Esophagus squamous epithelium (tissue), 5 donors: Measurements from ENCODE around the gene OR5D14. TPM values are rescaled to one million over a fixed set of nuclear protein-coding genes. Genes with fewer than 3 reads are reported as not detected.

Source experiments
- DNase-seq: peaks from one replicate; lab custom pipeline; 2025; lab: John Stamatoyannopoulos, UW
- H3K27ac ChIP-seq, 4 donors: fragments of 200-600 bp; sonication (generic); one replicate each; pipeline ENCODE4 v1.5.1; 2016 to 2019; ENCODE audit warnings: mild to moderate bottlenecking in 1 of 4
- H3K27me3 ChIP-seq, 4 donors: fragments of 200-600 bp; sonication (generic); 1 replicate in 3 of 4; 2 replicates in 1 of 4; pipeline versions ENCODE4 v1.5.1 to v1.6.0; 2017 to 2021; ENCODE audit warnings: antibody characterized with exemption in 1 of 4
- H3K36me3 ChIP-seq, 3 donors: fragments of 200-600 bp; sonication (generic); one replicate each; pipeline ENCODE4 v1.5.1; 2016 to 2019
- H3K4me1 ChIP-seq, 3 donors: fragments of 200-600 bp; sonication (generic); one replicate each; pipeline ENCODE4 v1.5.1; 2017 to 2019
- H3K4me3 ChIP-seq, 4 donors: fragments of 200-600 bp; sonication (generic); 1 replicate in 3 of 4; 2 replicates in 1 of 4; pipeline ENCODE4 v1.5.1; 2016 to 2019; ENCODE audit warnings: mild to moderate bottlenecking in 2 of 4, moderate library complexity in 1 of 4
- H3K9me3 ChIP-seq, 3 donors: fragments of 200-600 bp; sonication (generic); one replicate each; pipeline ENCODE4 v1.5.1; 2016 to 2019
- CTCF ChIP-seq, 6 experiments: fragments of 450-650 bp in 4 of 6; fragments of 200-600 bp in 2 of 6; sonication (generic) in 2 of 6; IDR thresholded peaks; one replicate each; pipeline ENCODE4 v1.5.1; 2016 to 2019; ENCODE audit warnings: antibody characterized with exemption in 6 of 6, mild to moderate bottlenecking in 4 of 6, moderate library complexity in 4 of 6
- POLR2A ChIP-seq, 4 donors: fragments of 450-650 bp; IDR thresholded peaks; one replicate each; pipeline ENCODE4 v1.6.1; 2017; ENCODE audit warnings: antibody characterized with exemption in 4 of 4, mild to moderate bottlenecking in 4 of 4, moderate library complexity in 3 of 4
- WGBS, 2 donors: methylation state at CpG; one replicate each; pipeline ENCODE4 v1.1.5; 2018; 5-methylcytosine and 5-hydroxymethylcytosine counted together
- intact Hi-C: fragments of 100-400 bp; cut with DNase I; formaldehyde crosslinking; loops from one replicate; pipeline ENCODE4 v1.15.0; 2022
- total RNA-seq, 4 donors: library from RNA; depleted of rRNA; stranded (reverse); fragments of >200 nt; gene quantifications; one replicate each; pipeline ENCODE4 v1.1.0, GENCODE V29; 2016
- donor health status: DM: yes; HTN: yes; CAD: no.

Gene OR5D14
- total RNA-seq, result not detected

- Histone ChIP-seq H3K4me3 (no peak within 1 kb of the TSS), H3K27me3 (no peaks in the 10 kb centered on the region), H3K36me3 (no peaks in the 10 kb centered on the region), H3K4me1 (no peaks in the 10 kb centered on the region), H3K27ac (no peak within 1 kb of the TSS), H3K9me3 (peaks cover 0 to 4% (median 0%) of the 10 kb centered on the region in 3 donors)
- intact Hi-C loops, result no loop called here
- no peak for DNase-seq
- TF ChIP-seq POLR2A (IDR thresholded peaks at IDR 0.05), result no peak
- TF ChIP-seq CTCF (IDR thresholded peaks at IDR 0.05), result no peak
These were observed at the start of gene OR5D14 for GRCh38 chr11:55795256-55795655. Gene OR5D14, plus strand, starts transcription at chr11:55795556. Its CDS starts 0 bp downstream, at chr11:55795556.

GRCh38 chr11:55773138-55773537, 22.2 kb upstream of the OR5D14 start, which contains the start of gene OR5D13:
Gene OR5D13, plus strand, starts transcription at chr11:55773438. Its CDS starts 0 bp downstream, at chr11:55773438.
- H3K4me1 ChIP-seq, result no peaks in the 10 kb centered on the region
- intact Hi-C loops, result no loop called here
- no peaks in the 10 kb centered on the region for H3K36me3 ChIP-seq
- no peak for DNase-seq
- H3K4me3 ChIP-seq, result no peak within 1 kb of the TSS
- H3K27me3 ChIP-seq, result no peaks in the 10 kb centered on the region
- H3K9me3 ChIP-seq, result no peaks in the 10 kb centered on the region
- TF ChIP-seq POLR2A (IDR thresholded peaks at IDR 0.05) (no peak), CTCF (IDR thresholded peaks at IDR 0.05) (no peak)
- H3K27ac ChIP-seq, result no peak within 1 kb of the TSS

- intact Hi-C loops, result no loop called here
- TF ChIP-seq POLR2A (IDR thresholded peaks at IDR 0.05), result no peak
- TF ChIP-seq CTCF (IDR thresholded peaks at IDR 0.05), result no peak
- no peaks in the 10 kb centered on the region for H3K36me3 ChIP-seq
- no peak overlapping the region for H3K4me3 ChIP-seq
- no peaks in the 10 kb centered on the region for H3K4me1 ChIP-seq
- H3K27me3 ChIP-seq, result no peaks in the 10 kb centered on the region
- H3K9me3 ChIP-seq, result peaks cover 0 to 4% (median 0%) of the 10 kb centered on the region in 3 donors
- H3K27ac ChIP-seq, result no peak overlapping the region
- 79 to 83% methylated on average over 1 of the region's 1 CpG for WGBS, 2 donors
- no peak for DNase-seq
These were observed 3.8 kb upstream of the OR5D14 start for GRCh38 chr11:55791606-55792005.

GRCh38 chr11:55793321-55793720, 2.0 kb upstream of the OR5D14 start:
- intact Hi-C loops, result no loop called here
- Histone ChIP-seq H3K27ac (no peak overlapping the region), H3K36me3 (no peaks in the 10 kb centered on the region), H3K27me3 (no peaks in the 10 kb centered on the region), H3K4me1 (no peaks in the 10 kb centered on the region), H3K4me3 (no peak overlapping the region), H3K9me3 (peaks cover 0 to 4% (median 0%) of the 10 kb centered on the region in 3 donors)
- no peak for DNase-seq
- TF ChIP-seq POLR2A (IDR thresholded peaks at IDR 0.05) (no peak), CTCF (IDR thresholded peaks at IDR 0.05) (no peak)
- WGBS, 2 donors, result 42 to 50% methylated on average over 2 of the region's 2 CpGs

- intact Hi-C loops, result no loop called here
- Histone ChIP-seq H3K4me1 (no peaks in the 10 kb centered on the region), H3K27me3 (no peaks in the 10 kb centered on the region)
These were observed 10.9 kb downstream of the OR5D14 start for GRCh38 chr11:55806248-55806647.

More at GRCh38 chr11:55806248-55806647, 10.9 kb downstream of the OR5D14 start:
- Histone ChIP-seq H3K9me3 (peaks cover 0 to 22% (median 0%) of the 10 kb centered on the region in 3 donors), H3K36me3 (no peaks in the 10 kb centered on the region), H3K4me3 (no peak overlapping the region), H3K27ac (no peak overlapping the region)
- no peak for TF ChIP-seq POLR2A (IDR thresholded peaks at IDR 0.05)
- TF ChIP-seq CTCF (IDR thresholded peaks at IDR 0.05), result no peak
- WGBS, 2 donors, result 89 to 100% methylated on average over 1 of the region's 1 CpG
- no peak for DNase-seq
